T-helper 1 cell treated with Interleukin-12 subunit alpha and Interleukin-12 subunit beta and Interleukin-4 antibody, amounts not matched to agents 30 ng/mL and 1 ng/mL, for 36 hours (primary cell): ENCODE measurements around the gene ARHGEF33. TPM values are rescaled to one million over a fixed set of nuclear protein-coding genes. Genes with fewer than 3 reads are reported as not detected.
"Not testable (repeated sequence)": the region's sequence is repeated elsewhere in the genome, so short reads cannot be mapped to it uniquely, and the experiment has no call there.

Experiments
- intact Hi-C: fragments of 100-400 bp; cut with micrococcal nuclease; formaldehyde crosslinking; loops from one replicate; pipeline ENCODE4 v1.15.1; 2024
- total RNA-seq: library from RNA; stranded (reverse); gene quantifications from 2 replicates; pipeline ENCODE4 v1.2.3, GENCODE V29; 2022

The ARHGEF33 gene
- total RNA-seq, 1 donor from 2014 or later = 0.12 TPM

GRCh38 chr2:38909872-38910271 lies 20.2 kb downstream of the ARHGEF33 start:
- intact Hi-C loops = no loop called here

GRCh38 chr2:38911191-38911590 lies 21.5 kb downstream of the ARHGEF33 start:
- intact Hi-C loops = no loop called here

GRCh38 chr2:38912619-38913018 lies 22.9 kb downstream of the ARHGEF33 start:
- intact Hi-C loops = no loop called here

GRCh38 chr2:38922389-38922788 lies 32.7 kb downstream of the ARHGEF33 start:
- intact Hi-C loops = no loop called here

- intact Hi-C loops = no loop called here
These were observed 33.2 kb downstream of the ARHGEF33 start for GRCh38 chr2:38922902-38923301.

GRCh38 chr2:38925982-38926381 lies 36.3 kb downstream of the ARHGEF33 start:
- intact Hi-C loops = no loop called here

- intact Hi-C loops = no loop called here
These were observed 40.9 kb downstream of the ARHGEF33 start for GRCh38 chr2:38930600-38930999.

GRCh38 chr2:38932586-38932985 lies 42.9 kb downstream of the ARHGEF33 start:
- intact Hi-C loops = no loop called here

- intact Hi-C loops = no loop called here
These were observed 44.0 kb downstream of the ARHGEF33 start for GRCh38 chr2:38933653-38934052.

GRCh38 chr2:38934742-38935141 lies 45.1 kb downstream of the ARHGEF33 start:
- intact Hi-C loops = no loop called here

- intact Hi-C loops = no loop called here
These were observed 46.0 kb downstream of the ARHGEF33 start for GRCh38 chr2:38935568-38936172.

GRCh38 chr2:38936516-38936915 lies 46.8 kb downstream of the ARHGEF33 start:
- intact Hi-C loops = not testable (repeated sequence)

- intact Hi-C loops = no loop called here
These were observed 47.9 kb downstream of the ARHGEF33 start for GRCh38 chr2:38937548-38937947.

GRCh38 chr2:38940746-38941145 lies 51.1 kb downstream of the ARHGEF33 start:
- intact Hi-C loops = no loop called here

- intact Hi-C loops = no loop called here
These were observed 54.1 kb downstream of the ARHGEF33 start for GRCh38 chr2:38943784-38944183.

- intact Hi-C loops = no loop called here
These were observed 55.7 kb downstream of the ARHGEF33 start for GRCh38 chr2:38945372-38945771.

GRCh38 chr2:38945911-38946310 lies 56.2 kb downstream of the ARHGEF33 start:
- intact Hi-C loops = loop anchor here (2.0 kb wide), 3 partner anchors 113 to 785 kb away; no protein-coding TSS in a partner anchor

GRCh38 chr2:38947241-38948239 lies 57.9 kb downstream of the ARHGEF33 start:
- intact Hi-C loops = loop anchor here (1.0 to 2.0 kb wide), 4 partner anchors 111 to 783 kb away; no protein-coding TSS in a partner anchor

GRCh38 chr2:38948387-38948882 lies 58.8 kb downstream of the ARHGEF33 start:
- intact Hi-C loops = no loop called here

GRCh38 chr2:38948995-38949394 lies 59.3 kb downstream of the ARHGEF33 start:
- intact Hi-C loops = no loop called here

GRCh38 chr2:38951766-38952165 lies 62.1 kb downstream of the ARHGEF33 start:
- intact Hi-C loops = no loop called here

GRCh38 chr2:38957972-38958371 lies 68.3 kb downstream of the ARHGEF33 start:
- intact Hi-C loops = no loop called here
